ENCODE results near the gene SPRYD3. TPM values are rescaled to one million over a fixed set of nuclear protein-coding genes. Genes with fewer than 3 reads are reported as not detected.
"Not testable (repeated sequence)": the region's sequence is repeated elsewhere in the genome, so short reads cannot be mapped to it uniquely, and the experiment has no call there.

The SPRYD3 gene
- total and polyA plus RNA-seq, 2 of the 4 experiments (the other 2 are of a cell fraction), result 25.6 to 27.8 TPM

DNA sequence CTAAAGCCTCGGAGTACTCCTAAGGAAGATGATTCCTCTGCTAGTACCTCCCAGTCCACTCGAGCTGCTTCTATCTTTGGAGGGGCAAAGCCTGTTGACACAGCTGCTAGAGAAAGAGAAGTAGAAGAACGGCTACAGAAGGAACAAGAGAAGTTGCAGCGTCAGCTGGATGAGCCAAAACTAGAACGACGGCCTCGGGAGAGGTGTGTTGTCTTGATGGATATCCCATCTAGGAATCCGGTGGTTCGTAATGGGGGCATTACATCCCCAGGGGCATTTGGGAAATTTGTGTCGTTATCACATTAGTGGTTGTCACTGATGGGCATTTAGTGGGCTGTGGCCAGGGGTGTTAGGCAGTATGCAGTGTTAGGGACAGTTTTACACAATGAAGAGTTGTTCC lies 45.4 kb downstream of the SPRYD3 start:
- Histone ChIP-seq H4K20me1 (ENCODE audit: insufficient read depth, low read length) (peaks cover 14% of the 10 kb centered on the region), H3K79me1 (ENCODE audit: low read depth in 1 of 2, low read length in 2 of 2) (peaks cover 8 to 29% of the 10 kb centered on the region in 2 experiments), H3K36me3 (ENCODE audit: control insufficient read depth, insufficient read depth, low read length) (peaks cover 68% of the 10 kb centered on the region)
- CTCF ChIA-PET; H3K4me1 ChIP-seq (ENCODE audit: control insufficient read depth, insufficient read depth, low read length); H3K9ac ChIP-seq (ENCODE audit: low read depth, low read length); H3K18ac ChIP-seq (ENCODE audit: low read depth, low read length); H3K4me3 ChIP-seq (ENCODE audit: insufficient read depth, low read depth, low read length); H2BK15ac ChIP-seq (ENCODE audit: low read depth, low read length); H2AK5ac ChIP-seq (ENCODE audit: low read depth, low read length); H2BK5ac ChIP-seq (ENCODE audit: low read depth, low read length, poor library complexity, severe bottlenecking); POLR2A ChIA-PET (ENCODE audit: unreplicated experiment); intact Hi-C loops (cut with micrococcal nuclease); H2AK9ac ChIP-seq (replicated peaks; ENCODE audit: low read depth, low read length, poor library complexity); H4K5ac ChIP-seq (ENCODE audit: low read depth, low read length); H2BK20ac ChIP-seq (ENCODE audit: low read depth, low read length); H2BK120ac ChIP-seq (ENCODE audit: low read depth, low read length); H3K4me2 ChIP-seq (ENCODE audit: low read depth, low read length); in situ Hi-C loops (cut with MboI; ENCODE audit: low sequenced_read_pairs); H2AFZ ChIP-seq (replicated peaks; ENCODE audit: low read length, poor library complexity); H3K27ac ChIP-seq (ENCODE audit: insufficient read depth, low read length); ATAC-seq (ENCODE audit: low read depth); DNase-seq; H3K9me1 ChIP-seq (ENCODE audit: insufficient read depth, low read length); H3K56ac ChIP-seq (ENCODE audit: extremely low read depth, insufficient read depth, low read length); H4K8ac ChIP-seq (ENCODE audit: low read depth in 2 of 2, low read length in 2 of 2); H3K14ac ChIP-seq (replicated peaks; ENCODE audit: low read depth, low read length); H4K91ac ChIP-seq (ENCODE audit: insufficient read depth, low read depth, low read length); BruUV-seq (replicated peaks); H3K27me3 ChIP-seq (ENCODE audit: control insufficient read depth, insufficient read depth, low read length); dilution Hi-C loops (cut with HindIII; ENCODE audit: low sequenced_read_pairs, unreplicated experiment); H3K4ac ChIP-seq (ENCODE audit: low read depth, low read length); H3K9me3 ChIP-seq (ENCODE audit: control insufficient read depth, insufficient read depth, low read length); H3K23ac ChIP-seq (ENCODE audit: low read depth, low read length): not testable (repeated sequence)
- WGBS, 2 experiments (ENCODE audit: extremely low coverage in 2 of 2, insufficient read length in 1 of 2), result 96% methylated on average over 8 of the region's 10 CpGs; no CpG with 5 or more reads in 1 of the 2 experiments

Measured in IMR-90 (cell line).